Stomach (tissue), 9 donors: ENCODE results near the gene AJM1. TPM values are rescaled to one million over a fixed set of nuclear protein-coding genes. Genes with fewer than 3 reads are reported as not detected.
"Not testable (repeated sequence)": the region's sequence is repeated elsewhere in the genome, so short reads cannot be mapped to it uniquely, and the experiment has no call there.

ENCODE experiments used
- DNase-seq, 2 donors: peaks; one replicate each; pipeline versions ENCODE4 v3.0.0 to v3.0.0-alpha.2; 2013 to 2019
- H3K27ac ChIP-seq, 5 donors: fragments of 200-600 bp in 4 of 5; sonication (generic) in 4 of 5; one replicate each; pipeline ENCODE4 v1.5.1; 2013 to 2019; ENCODE audit warnings: mild to moderate bottlenecking in 1 of 5, moderate library complexity in 1 of 5
- H3K27me3 ChIP-seq, 3 donors: fragments of 200-600 bp; sonication (generic); one replicate each; pipeline ENCODE4 v1.5.1; 2017 to 2019; ENCODE audit warnings: mixed run types in 1 of 3
- H3K36me3 ChIP-seq, 4 donors: fragments of 200-600 bp; sonication (generic); 1 replicate in 3 of 4; 2 replicates in 1 of 4; pipeline ENCODE4 v1.5.1; 2016 to 2019
- H3K4me1 ChIP-seq, 4 donors: fragments of 200-600 bp; sonication (generic); one replicate each; pipeline ENCODE4 v1.5.1; 2016 to 2019
- H3K4me3 ChIP-seq, 4 donors: fragments of 200-600 bp; sonication (generic) in 3 of 4; one replicate each; pipeline ENCODE4 v1.5.1; 2016 to 2019; ENCODE audit warnings: mild to moderate bottlenecking in 1 of 4
- H3K9me3 ChIP-seq, 4 donors: fragments of 200-600 bp; sonication (generic); one replicate each; pipeline ENCODE4 v1.5.1; 2016 to 2019
- CTCF ChIP-seq, 7 experiments: fragments of 450-650 bp in 4 of 7; fragments of 200-600 bp in 3 of 7; sonication (generic) in 3 of 7; IDR thresholded peaks; one replicate each; pipeline ENCODE4 v1.5.1; 2016 to 2019; ENCODE audit warnings: antibody characterized with exemption in 7 of 7, control low read depth in 2 of 7, mild to moderate bottlenecking in 1 of 7
- EP300 ChIP-seq: sonication (generic); formaldehyde crosslinking; IDR thresholded peaks from one replicate; pipeline ENCODE4 v1.6.1; 2017; ENCODE audit warnings: antibody characterized with exemption
- POLR2A ChIP-seq, 4 donors: fragments of 450-650 bp; IDR thresholded peaks; one replicate each; pipeline ENCODE4 v1.6.1; 2016; ENCODE audit warnings: antibody characterized with exemption in 4 of 4, control low read depth in 2 of 4, mild to moderate bottlenecking in 1 of 4, moderate library complexity in 1 of 4
- POLR2AphosphoS5 ChIP-seq, 3 donors: sonication (generic); formaldehyde crosslinking; IDR thresholded peaks; one replicate each; pipeline ENCODE4 v1.6.1; 2016; ENCODE audit warnings: antibody characterized with exemption in 3 of 3
- WGBS, 5 donors: extraction: QIAGEN DNeasy Blood & Tissue Kit in 3 of 5; methylation state at CpG; one replicate each; pipeline versions ENCODE4 v1.1.5 to v1.1.7; 2013 to 2018; 5-methylcytosine and 5-hydroxymethylcytosine counted together
- intact Hi-C: fragments of 100-400 bp; cut with DNase I; formaldehyde crosslinking; loops from one replicate; pipeline ENCODE4 v1.15.1; 2023; ENCODE audit warnings: low total_unique reads
- polyA plus RNA-seq, 3 donors: library from polyadenylated mRNA; stranded (reverse); fragments of 200-250 nt; gene quantifications; one replicate each; pipeline ENCODE4 v1.2.3, GENCODE V29; 2013
- total RNA-seq, 5 donors: library from RNA; depleted of rRNA; stranded (reverse); fragments of >200 nt; gene quantifications; one replicate each; pipeline versions ENCODE4 v1.1.0 to v1.2.3, GENCODE V29; 2014 to 2016
- donor health status: healthy with polysubstance abuse.
- donor health status: Bipolar disorder and iron deficiency.
- donor health status: healthy.

AJM1 gene
- total and polyA plus RNA-seq, 8 donors, result 0.46 to 37.4 (median 2.6) TPM

DNA sequence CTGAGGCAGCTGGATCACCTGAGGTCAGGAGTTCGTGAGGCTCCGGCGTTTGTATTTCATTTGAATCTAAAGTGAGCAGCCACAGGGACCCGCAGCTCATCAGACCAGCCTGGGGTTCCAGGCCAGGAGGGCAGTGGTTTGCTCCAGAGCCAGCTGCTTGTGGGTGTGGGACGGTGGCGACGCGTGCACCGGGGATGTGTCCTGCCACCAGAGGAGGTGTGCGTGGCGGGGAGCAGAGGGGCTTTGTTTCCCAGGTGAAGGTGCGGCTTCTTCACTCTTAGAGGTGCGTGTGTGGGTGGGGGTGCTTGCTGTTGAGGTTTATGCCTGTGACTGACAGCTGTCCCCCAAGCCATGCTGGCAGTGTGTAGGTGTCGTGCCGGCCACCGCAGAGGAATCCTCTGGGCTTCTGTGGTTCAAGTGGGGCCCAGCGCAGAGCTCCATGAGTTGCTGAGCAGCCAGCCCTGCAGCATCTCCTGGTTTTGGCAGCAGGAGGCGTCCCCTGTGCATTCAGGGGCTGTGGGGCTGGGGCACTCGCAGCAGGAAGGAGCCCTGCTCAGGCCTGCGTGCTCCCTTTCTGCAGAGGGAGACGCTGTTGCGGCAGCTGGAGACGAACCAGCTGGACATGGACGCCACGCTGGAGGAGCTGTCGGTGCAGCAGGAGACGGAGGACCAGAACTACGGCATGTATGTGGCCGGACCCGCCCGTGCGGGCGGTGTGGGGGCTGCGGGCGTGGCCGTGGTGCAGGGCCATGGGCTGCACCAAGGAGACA lies 6.9 kb upstream of the AJM1 start:
- Histone ChIP-seq H3K9me3 (no peaks in the 10 kb centered on the region), H3K4me3 (no peak overlapping the region), H3K27ac (no peak overlapping the region), H3K27me3 (no peaks in the 10 kb centered on the region), H3K4me1 (peaks cover 0 to 6% (median 4%) of the 10 kb centered on the region in 4 donors), H3K36me3 (peaks cover 31 to 96% (median 92%) of the 10 kb centered on the region in 4 donors)
- TF ChIP-seq CTCF (IDR thresholded peaks at IDR 0.05) (no peak), EP300 (no peak), POLR2A (IDR thresholded peaks at IDR 0.05) (no peak), POLR2AphosphoS5 (IDR thresholded peaks at IDR 0.05) (no peak)
- intact Hi-C loops, result no loop called here
- 91 to 94% (median 92%) methylated on average over 9 to 36 of the region's 36 CpGs for WGBS, 5 donors
- DNase-seq, result peak in 1 of 2 donors; percentile 3

DNA sequence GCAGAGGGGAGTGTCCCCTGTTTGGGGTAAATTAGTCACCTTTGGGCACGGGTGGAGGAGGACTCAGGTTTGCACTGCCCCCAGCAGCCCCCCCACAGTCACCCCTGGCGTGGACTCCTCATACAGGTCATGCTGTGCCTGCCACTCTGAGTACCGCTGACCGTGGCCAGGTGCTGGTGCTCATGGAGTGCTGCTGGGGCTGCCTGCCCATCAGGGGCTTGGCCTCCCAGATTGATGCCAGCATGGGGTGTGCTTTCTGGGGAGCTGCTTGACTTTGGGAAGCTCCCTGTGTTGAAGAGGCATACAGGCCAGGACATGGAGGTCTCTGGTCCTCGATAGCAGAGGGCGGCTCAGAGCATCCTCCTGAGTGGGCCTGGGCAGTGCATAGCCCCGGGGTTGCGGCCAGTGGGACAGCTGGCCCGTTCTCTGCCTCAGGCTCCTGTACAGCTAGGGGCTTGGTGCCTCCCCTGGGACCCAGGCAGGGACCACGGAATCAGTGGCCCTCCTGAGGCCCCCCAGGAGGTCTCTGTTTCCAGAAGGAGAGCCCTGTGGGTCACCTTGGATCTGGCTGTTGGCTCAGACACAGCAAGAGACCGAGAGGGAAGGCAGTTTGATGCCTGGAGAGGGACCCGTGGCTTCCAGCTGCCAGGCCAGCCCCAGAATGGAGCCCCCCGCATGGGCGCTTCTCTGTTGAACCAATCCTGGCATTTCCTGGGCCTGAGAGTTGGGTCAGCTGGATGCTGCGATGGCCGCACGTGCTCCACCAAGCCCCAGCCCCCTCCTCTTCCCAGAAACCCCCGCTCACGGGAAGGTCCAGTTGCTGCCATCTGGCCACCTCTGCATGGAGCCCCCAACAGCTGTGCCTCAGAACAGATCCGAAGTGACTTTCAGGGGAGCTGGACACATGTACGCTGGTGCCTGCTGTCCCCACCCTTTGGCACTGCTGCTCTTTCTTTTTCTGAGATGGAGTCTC lies 6.1 kb upstream of the AJM1 start:
- no peak overlapping the region for H3K4me3 ChIP-seq
- peak in 1 of 2 donors; percentile 9 for DNase-seq
- H3K9me3 ChIP-seq, result no peaks in the 10 kb centered on the region
- intact Hi-C loops, result no loop called here
- H3K36me3 ChIP-seq, result peaks cover 27 to 92% (median 85%) of the 10 kb centered on the region in 4 donors
- peaks cover 5 to 14% (median 12%) of the 10 kb centered on the region in 4 donors for H3K4me1 ChIP-seq
- 81 to 91% (median 87%) methylated on average over 10 to 21 of the region's 21 CpGs for WGBS, 5 donors
- H3K27ac ChIP-seq, result no peak overlapping the region
- no peak for TF ChIP-seq CTCF (IDR thresholded peaks at IDR 0.05)
- no peak for TF ChIP-seq POLR2A (IDR thresholded peaks at IDR 0.05)
- TF ChIP-seq POLR2AphosphoS5 (IDR thresholded peaks at IDR 0.05), result no peak
- TF ChIP-seq EP300, result no peak
- no peaks in the 10 kb centered on the region for H3K27me3 ChIP-seq

- intact Hi-C loops, result no loop called here
- Histone ChIP-seq H3K27me3 (no peaks in the 10 kb centered on the region), H3K4me1 (peaks cover 16 to 25% (median 23%) of the 10 kb centered on the region in 4 donors), H3K4me3 (no peak overlapping the region), H3K36me3 (peaks cover 18 to 81% (median 75%) of the 10 kb centered on the region in 4 donors), H3K9me3 (no peaks in the 10 kb centered on the region), H3K27ac (no peak overlapping the region)
- no peak for DNase-seq
- TF ChIP-seq POLR2A (IDR thresholded peaks at IDR 0.05), result no peak
- no peak for TF ChIP-seq CTCF (IDR thresholded peaks at IDR 0.05)
- no peak for TF ChIP-seq EP300
- no peak for TF ChIP-seq POLR2AphosphoS5 (IDR thresholded peaks at IDR 0.05)
- WGBS, 5 donors, result 88 to 96% (median 89%) methylated on average over 16 to 27 of the region's 27 CpGs
Observed at GRCh38 chr9:136837146-136837855, 5.0 kb upstream of the AJM1 start.

GRCh38 chr9:136837856-136838277 lies 4.4 kb upstream of the AJM1 start:
- H3K27me3 ChIP-seq, H3K4me3 ChIP-seq, DNase-seq, intact Hi-C loops, H3K9me3 ChIP-seq, H3K27ac ChIP-seq: not testable (repeated sequence)
- WGBS, 5 donors, result 86 to 89% (median 88%) methylated on average over 9 to 15 of the region's 15 CpGs
- Histone ChIP-seq H3K36me3 (peaks cover 12 to 75% (median 69%) of the 10 kb centered on the region in 4 donors), H3K4me1 (peaks cover 22 to 31% (median 29%) of the 10 kb centered on the region in 4 donors)
